AG20443 (cell line): ENCODE data around the gene THUMPD3.

Source experiments
- DNase-seq: peaks from one replicate; pipeline ENCODE4 v3.0.0; 2012; ENCODE audit warnings: low spot score, mixed read lengths

The THUMPD3 gene, protein sequence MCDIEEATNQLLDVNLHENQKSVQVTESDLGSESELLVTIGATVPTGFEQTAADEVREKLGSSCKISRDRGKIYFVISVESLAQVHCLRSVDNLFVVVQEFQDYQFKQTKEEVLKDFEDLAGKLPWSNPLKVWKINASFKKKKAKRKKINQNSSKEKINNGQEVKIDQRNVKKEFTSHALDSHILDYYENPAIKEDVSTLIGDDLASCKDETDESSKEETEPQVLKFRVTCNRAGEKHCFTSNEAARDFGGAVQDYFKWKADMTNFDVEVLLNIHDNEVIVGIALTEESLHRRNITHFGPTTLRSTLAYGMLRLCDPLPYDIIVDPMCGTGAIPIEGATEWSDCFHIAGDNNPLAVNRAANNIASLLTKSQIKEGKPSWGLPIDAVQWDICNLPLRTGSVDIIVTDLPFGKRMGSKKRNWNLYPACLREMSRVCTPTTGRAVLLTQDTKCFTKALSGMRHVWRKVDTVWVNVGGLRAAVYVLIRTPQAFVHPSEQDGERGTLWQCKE

DNA sequence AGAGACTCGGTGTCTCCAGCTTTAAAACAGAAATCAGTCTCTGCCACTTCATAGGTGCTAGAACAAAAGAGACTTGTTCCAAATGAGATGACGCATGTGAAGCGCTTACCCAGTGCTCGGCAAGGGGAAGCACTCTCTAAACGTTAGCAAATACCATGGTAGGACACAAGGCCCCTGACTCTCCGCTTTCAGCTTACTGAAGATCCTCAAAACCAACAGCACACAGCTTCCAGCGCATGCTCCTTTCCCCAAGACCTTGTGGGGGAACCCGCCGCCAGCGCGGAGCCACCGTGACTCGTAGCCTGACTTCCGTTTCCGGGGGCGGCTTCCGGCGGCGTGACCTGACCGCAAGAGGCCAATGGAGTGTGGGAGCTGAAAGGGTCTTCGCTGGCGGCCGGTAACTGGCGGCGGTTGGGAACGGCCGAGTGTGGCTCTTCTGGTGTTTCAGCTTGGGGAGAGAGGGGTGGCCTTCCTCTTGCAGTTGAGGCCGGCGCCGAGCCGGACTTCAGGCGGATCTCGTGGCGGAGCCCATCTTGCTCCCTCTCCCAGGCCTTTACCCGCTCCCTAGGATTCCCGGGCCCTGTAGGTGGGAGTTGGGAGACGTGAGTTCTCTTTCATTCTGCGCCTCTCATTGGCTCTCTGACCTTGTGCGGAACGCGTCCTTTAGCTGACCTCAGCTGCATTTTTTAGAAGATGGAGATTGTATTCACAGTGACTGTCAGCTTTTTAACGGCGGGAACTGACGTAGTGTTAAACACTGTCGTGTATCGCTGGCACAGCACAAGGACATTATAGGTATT lies at the start of gene THUMPD3:
Gene THUMPD3 (plus strand): TSS at position 324 of the 800 bp plus-strand sequence. CDS start 2,015 bp downstream, outside the sequence.
- peak; percentile 93 for DNase-seq

DNA sequence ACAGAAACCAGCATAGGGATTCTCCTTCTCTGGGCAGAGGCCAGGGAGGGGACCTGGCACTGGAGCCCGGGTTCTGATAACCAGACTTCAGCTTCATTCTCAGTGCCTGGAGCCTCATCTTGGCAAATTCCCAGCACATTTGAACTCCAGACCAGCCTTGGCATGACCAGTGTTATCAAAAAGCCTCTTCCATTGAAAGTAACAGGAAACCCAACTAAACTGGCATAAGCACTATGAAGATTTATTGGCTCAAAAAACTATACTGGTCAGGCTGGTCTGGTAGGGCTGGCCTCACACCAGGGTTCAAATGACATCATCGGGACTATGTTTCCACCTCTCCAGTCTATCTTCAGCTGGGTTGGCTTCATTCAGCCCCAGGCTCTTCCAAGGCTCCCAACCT lies 48.1 kb upstream of the THUMPD3 start:
- DNase-seq, result no peak

- DNase-seq, result peak; percentile 79
Observed at GRCh38 chr3:9316881-9317361, 45.9 kb upstream of the THUMPD3 start.

DNA sequence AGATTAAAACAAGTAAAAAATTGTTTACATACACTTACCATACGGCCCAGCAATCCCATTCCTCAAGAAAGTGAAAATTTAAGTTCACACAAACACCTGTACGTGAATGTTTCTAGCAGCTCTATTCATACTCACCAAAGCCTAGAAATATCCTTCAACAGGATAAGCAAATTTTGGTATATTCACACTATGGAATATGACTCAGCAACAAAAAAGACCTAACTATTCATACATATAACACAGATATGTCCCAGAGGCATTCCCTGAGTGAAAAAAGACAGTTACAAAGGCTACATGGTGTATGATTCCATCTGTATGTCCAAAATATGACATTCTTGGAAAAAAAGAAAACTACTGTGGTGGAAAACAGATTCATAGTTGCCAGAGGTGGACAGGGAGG lies 40.1 kb upstream of the THUMPD3 start:
- DNase-seq, result no peak

- no peak for DNase-seq
Observed at GRCh38 chr3:9324944-9325343, 37.9 kb upstream of the THUMPD3 start.

- DNase-seq, result no peak
Observed at GRCh38 chr3:9327578-9327977, 35.3 kb upstream of the THUMPD3 start.

GRCh38 chr3:9330166-9330703 lies 32.6 kb upstream of the THUMPD3 start:
- DNase-seq, result no peak

- no peak for DNase-seq
Observed at GRCh38 chr3:9331171-9331570, 31.7 kb upstream of the THUMPD3 start.

GRCh38 chr3:9332250-9333030 lies 30.4 kb upstream of the THUMPD3 start:
- no peak for DNase-seq

GRCh38 chr3:9339761-9340471 lies 22.9 kb upstream of the THUMPD3 start:
- no peak for DNase-seq

GRCh38 chr3:9340472-9340902 lies 22.4 kb upstream of the THUMPD3 start:
- DNase-seq, result peak; percentile 44

DNA sequence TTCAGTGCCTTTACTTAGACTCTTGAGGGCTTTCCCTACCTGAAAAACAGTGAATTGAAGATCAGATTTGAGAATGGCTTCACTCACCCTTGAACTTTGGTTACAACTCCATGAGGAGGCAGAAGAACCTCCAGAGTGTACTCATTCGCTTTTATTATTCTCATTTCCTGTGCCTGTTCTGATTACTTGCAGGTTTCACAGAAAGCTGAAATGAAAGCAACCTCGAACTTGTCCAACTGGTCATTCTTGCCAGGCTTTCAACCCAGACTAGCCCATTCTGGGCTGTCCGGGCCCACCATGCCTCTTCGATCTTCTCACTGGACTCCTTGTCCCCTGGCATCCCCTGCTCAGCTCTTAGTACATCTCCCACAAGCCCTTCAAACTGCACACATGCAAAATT lies 20.2 kb upstream of the THUMPD3 start:
- no peak for DNase-seq

DNA sequence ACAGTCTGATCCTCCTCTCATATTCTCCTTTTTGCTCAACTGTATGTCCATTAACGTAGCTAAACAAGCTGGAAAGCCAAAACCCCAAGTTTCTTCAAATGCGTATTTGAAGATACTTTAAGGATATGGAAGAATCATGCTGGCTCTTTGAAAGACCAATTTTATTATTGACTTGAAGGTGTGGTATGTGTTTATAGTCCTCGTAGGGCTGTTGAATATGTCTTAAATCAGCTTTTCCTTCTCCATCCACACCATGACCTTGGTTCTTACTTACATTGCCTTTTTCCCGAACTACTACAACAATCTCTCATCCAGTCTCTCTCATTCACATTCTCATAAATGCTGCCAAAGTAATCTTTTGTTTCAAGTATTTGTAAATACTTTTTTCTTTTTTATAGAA lies 19.7 kb upstream of the THUMPD3 start:
- no peak for DNase-seq

GRCh38 chr3:9345041-9345440 lies 17.8 kb upstream of the THUMPD3 start:
- no peak for DNase-seq

GRCh38 chr3:9346141-9346540 lies 16.7 kb upstream of the THUMPD3 start:
- DNase-seq, result no peak

DNA sequence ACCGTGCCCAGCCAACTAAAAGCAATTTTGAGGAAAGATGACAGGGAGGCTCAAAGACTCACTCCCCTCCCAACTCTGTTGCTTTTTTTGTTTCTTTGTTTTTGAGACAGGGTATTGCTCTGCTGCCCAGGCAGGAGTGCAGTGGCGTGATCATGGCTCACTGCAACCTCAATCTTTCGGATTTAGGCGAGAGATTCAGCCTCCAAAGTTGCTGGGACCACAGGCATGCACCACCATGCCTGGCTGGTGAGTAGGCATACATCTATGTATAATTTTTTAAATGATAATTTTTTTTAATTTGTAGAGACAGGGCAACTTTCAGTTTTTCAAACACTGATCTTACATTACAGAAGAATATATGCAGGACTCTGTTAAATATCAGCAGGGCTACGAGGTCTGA lies 15.8 kb upstream of the THUMPD3 start:
- DNase-seq, result no peak

DNA sequence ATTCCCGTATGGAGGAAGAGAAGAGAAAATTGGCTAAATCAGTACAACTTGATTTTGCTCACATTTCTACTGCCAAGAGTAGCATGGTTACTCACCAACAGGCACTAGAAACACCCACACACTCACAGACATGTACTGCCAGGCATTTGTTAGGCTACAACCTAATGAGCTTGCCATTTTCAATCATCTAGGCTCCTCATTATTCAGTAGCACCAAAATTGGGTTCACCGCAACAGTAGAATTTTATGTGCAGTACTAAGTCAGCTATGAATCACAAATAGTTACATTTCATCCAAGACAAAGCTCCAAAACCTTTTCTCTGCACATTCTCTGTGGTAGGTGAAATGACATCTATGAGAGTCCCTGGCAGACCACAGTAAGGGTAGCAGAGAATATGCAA lies 15.0 kb upstream of the THUMPD3 start:
- peak; percentile 77 for DNase-seq

DNA sequence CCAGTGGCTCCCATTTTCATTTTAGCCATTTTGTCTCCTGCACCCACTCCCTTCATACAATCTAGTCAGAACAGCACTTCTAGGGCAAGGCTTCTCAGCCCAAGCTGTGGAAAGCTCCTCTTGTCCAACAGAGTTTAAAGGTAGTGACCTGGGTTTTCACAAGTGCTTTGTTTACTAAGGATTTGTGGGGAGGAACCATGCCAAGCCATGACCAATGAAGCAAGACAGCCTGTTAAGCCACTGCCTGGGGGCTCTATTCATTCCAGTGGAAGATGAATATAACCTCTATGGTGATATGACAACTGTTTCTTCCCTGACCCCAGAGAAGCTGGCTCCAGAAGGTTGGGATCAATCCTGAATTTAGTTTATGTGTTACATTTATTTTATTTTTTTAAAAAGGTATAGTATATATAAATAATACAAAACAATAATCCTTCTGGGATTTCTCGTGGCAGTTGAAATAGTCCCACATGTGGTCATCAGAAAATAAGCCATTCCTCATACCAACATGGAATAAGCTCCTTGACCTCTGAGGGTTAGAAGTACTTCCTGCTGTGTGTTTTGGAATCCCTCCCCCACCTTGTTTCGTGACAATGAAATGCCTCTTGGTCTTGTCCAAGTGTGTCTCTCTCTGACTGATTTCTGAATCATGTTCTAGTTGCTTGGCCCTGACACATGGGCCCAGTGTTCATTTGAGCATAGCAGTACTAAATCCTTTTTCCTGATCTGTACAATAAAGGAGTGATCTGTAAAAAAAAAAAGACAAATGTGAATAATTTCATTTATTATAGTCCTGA lies 13.3 kb upstream of the THUMPD3 start:
- DNase-seq, result peak; percentile 55

- DNase-seq, result no peak
Observed at GRCh38 chr3:9351709-9352126, 11.1 kb upstream of the THUMPD3 start.
